AG09309 (cell line): Measurements from ENCODE around the gene CHIC2.
"Not testable (repeated sequence)": the region's sequence is repeated elsewhere in the genome, so short reads cannot be mapped to it uniquely, and the experiment has no call there.

Source experiments
- DNase-seq: peaks from one replicate; pipeline ENCODE4 v3.0.0-alpha.2; 2010; ENCODE audit warnings: low read depth
- H3K4me3 ChIP-seq: 2 replicates; pipeline ENCODE4 v1.5.1; 2011; ENCODE audit warnings: mild to moderate bottlenecking, low read depth, low read length, moderate library complexity; ENCODE audit not compliant: control insufficient read depth
- TF ChIP-seq, protein P1 (sequence below): IDR thresholded peaks from 2 replicates; pipeline ENCODE4 v1.5.1; 2011; ENCODE audit warnings: mild to moderate bottlenecking, low read depth, low read length, inconsistent platforms; ENCODE audit not compliant: insufficient read depth, control insufficient read depth; ENCODE audit errors: missing control alignments

CHIC2 gene

DNA sequence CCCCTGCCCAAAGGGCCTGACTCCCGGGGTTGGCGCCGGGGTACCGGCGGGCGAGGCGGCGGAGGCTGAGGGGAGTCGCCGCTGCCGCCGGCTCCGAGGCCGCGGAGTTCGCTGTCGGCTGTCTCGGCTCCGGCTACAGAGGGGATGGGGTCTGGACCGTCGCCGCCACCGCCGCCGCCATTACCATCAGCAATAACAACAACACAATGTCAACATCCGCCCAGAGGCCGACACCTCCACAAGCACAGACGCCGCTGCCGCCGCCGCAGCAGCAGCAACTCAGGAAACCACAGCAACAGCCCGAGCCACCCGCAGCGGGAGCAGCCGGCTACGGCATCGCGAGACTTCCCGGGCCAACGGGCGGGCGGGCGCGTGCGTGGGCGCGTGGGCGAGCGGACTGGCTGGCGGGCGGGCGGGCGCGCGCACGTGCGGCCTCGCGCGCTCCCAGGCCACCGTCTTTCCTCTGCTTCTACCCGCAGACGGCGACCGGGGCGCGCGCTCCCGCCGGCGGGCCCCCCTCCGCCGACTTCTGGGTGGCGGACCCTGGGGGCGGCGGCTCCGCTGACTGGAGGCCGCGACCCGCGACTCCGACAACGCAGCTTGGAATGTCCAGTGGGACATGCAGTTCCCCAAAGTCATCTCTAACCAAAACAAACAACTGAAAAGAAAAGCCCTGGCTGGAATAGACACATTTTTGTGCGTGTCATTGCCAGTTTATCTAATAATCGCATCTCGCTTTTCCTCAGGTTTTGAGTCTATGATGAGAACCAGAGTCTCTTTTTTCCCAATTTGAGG, at the start of gene CHIC2:
CHIC2 (minus strand) TSS at position 289 of the 795 bp plus-strand sequence. CDS start 305 bp downstream, outside the sequence.
- DNase-seq, result peak; percentile 77
- H3K4me3 ChIP-seq, result peak within 1 kb of the TSS; percentile 93

DNA sequence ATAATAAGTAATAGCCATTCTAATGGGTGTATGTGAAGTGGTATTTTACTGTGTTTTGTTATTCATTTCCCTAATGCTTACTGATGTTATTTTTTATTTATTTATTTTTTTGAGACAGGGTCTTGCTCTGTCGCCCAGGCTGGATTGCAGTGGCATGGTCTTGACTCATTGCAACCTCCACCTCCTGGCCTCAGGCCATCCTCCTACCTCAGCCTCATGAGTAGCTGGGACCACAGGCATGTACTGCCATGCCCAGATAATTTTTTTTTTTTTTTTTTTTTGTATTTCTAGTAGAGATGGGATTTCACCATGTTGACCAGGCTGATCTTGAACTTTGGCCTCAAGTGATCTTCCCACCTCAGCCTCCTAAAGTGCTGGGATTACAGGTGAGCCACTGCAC, 48.8 kb upstream of the CHIC2 start:
- H3K4me3 ChIP-seq, DNase-seq: not testable (repeated sequence)

More for the DNA sequence above, at the start of gene CHIC2:
- TF ChIP-seq, protein P1, sequence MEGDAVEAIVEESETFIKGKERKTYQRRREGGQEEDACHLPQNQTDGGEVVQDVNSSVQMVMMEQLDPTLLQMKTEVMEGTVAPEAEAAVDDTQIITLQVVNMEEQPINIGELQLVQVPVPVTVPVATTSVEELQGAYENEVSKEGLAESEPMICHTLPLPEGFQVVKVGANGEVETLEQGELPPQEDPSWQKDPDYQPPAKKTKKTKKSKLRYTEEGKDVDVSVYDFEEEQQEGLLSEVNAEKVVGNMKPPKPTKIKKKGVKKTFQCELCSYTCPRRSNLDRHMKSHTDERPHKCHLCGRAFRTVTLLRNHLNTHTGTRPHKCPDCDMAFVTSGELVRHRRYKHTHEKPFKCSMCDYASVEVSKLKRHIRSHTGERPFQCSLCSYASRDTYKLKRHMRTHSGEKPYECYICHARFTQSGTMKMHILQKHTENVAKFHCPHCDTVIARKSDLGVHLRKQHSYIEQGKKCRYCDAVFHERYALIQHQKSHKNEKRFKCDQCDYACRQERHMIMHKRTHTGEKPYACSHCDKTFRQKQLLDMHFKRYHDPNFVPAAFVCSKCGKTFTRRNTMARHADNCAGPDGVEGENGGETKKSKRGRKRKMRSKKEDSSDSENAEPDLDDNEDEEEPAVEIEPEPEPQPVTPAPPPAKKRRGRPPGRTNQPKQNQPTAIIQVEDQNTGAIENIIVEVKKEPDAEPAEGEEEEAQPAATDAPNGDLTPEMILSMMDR, result no peak

DNA sequence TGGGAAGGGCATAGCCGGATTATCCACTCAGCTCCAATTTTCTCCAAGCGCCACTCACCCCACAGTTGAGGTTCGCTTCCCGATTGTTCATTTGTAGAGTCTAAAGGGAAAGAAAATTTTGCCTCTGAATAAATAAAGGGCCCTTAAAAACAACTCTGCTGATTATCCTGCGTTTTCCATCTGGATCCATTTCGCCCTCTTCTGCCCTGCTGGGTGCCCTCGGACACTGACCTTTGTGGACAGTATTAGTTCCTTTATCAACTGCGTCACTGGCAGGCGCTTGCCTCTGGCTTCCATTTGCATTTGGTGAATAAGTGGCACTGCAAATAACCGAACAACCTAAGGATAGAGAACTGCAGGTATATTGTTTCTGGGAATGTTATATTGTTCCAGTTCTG, 45.6 kb upstream of the CHIC2 start:
- H3K4me3 ChIP-seq, result no peak overlapping the region
- DNase-seq, result no peak
- TF ChIP-seq, protein P1, result no peak

DNA sequence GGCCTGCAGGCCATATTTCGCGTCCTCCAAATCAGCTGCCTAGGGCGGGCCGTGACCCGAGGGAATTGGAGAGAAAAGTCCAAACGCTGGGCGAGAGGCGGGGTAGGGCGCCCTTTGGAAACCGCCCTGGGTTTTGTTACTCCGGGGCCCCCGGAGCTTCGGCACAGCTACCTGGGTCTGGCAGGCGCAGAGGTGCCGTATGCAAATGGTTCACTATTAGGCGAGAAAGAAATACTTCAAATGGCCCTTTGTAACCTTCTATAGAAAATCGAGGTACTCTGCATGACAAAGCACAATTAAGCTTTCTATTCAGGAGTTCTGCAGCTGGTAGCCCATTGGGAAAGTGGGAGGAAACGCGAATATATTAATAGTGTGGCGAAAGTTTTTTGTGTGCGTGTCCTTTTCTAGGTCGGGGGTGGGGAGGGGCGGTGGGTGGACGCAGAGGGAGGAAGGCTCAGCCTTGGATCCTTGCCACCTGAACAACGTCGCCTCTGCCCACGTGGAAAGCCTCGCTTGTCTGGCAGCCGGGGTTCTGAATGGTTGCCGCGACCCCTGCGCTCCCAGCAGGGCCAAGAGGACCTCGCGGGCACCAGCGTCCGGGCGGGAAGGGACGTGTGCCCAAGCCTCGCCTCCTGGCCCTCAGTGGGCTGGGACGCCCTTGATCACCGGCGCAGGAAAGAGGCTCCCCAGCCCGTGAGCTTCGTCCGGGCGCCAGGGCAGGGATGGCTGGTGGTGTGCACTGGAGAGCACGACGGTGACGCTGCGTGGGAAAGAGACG, 45.0 kb upstream of the CHIC2 start:
- 0 out of 2 replicates have a peak overlapping the region, but pooled peaks have one; percentile 3 for H3K4me3 ChIP-seq
- no peak for DNase-seq
- TF ChIP-seq, protein P1, result no peak

DNA sequence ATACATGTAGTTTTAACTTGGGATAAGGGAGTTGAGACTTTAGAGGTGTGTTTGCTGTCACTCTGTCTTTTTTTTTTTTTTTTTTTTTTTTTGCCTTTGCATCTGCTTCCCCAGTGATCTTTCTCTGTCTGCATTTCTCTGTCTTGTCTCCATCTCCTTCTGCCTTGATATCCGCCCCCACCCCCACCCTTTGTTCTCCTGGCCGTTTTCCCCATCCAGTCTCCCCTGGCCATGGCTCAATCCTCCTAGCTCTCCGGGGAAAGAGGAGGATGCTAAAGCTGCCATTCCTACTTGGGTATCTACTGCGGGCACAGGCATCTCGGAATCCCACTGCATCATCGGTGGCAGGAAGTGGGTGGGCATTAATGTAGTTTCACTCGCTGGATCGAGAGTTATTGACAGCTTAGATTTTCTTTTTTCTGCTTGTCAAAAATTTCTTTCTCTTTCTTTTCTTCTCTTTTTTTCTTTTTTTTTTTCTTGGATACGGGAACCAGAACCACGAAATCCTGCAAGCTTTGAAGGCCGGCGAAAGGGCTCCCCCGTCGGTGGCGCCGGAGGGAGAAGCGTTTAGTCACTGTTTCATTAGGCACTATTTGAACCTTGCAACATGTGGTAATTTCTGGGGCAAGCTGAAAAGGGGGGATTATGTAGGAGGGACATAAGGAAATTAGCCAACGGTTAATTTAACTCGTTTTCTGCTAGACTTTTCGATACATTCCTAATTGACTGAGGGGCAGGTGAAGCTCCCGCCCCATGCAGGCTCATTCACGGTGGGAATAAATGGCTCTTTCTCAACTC, 43.7 kb upstream of the CHIC2 start:
- DNase-seq, result no peak
- no peak overlapping the region for H3K4me3 ChIP-seq
- TF ChIP-seq, protein P1, result no peak

DNA sequence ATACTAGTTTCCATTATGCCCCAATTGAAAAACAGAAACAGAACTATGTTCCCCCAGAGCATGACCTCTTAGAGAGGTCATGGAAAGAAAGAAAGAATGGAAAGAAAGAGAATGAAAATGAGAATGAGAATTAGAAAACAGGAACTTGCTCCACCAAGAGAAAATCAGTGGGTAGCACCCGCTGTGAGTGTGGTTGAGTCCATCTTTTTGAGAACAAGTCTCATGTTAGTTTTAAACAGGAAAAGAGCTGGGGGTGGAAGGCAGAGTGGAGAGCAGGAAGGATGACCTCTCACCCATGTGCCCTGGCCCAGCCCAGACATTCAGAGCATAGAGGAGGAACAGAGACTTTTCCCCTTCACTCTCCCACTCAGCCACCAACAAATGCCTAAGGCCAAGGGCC, 40.5 kb upstream of the CHIC2 start:
- no peak for DNase-seq
- H3K4me3 ChIP-seq, result no peak overlapping the region
- TF ChIP-seq, protein P1, result no peak
